Left lobe of liver (tissue), 2 donors: Measurements from ENCODE around the gene EPHA8. TPM values are rescaled to one million over a fixed set of nuclear protein-coding genes. Genes with fewer than 3 reads are reported as not detected.

Experiments
- ATAC-seq: fragments of 200-7000 bp; cut with Tn5 transposase; one replicate; pipeline ENCODE4 v1.9.1; 2020; ENCODE audit warnings: mild to moderate bottlenecking, moderate library complexity
- DNase-seq: peaks from one replicate; pipeline ENCODE4 v3.0.0-alpha.2; 2020; ENCODE audit warnings: low spot score
- total RNA-seq: library from RNA; stranded (reverse); gene quantifications from one replicate; pipeline ENCODE4 v1.2.1, GENCODE V29; 2021
- donor health status: DM: no; HTN: no; CAD: no; lungs with moderate emphysema.
- donor health status: DM: no; HTN: yes; CAD: no.

The EPHA8 gene
- total RNA-seq, 1 donor from 2014 or later, result not detected

DNA sequence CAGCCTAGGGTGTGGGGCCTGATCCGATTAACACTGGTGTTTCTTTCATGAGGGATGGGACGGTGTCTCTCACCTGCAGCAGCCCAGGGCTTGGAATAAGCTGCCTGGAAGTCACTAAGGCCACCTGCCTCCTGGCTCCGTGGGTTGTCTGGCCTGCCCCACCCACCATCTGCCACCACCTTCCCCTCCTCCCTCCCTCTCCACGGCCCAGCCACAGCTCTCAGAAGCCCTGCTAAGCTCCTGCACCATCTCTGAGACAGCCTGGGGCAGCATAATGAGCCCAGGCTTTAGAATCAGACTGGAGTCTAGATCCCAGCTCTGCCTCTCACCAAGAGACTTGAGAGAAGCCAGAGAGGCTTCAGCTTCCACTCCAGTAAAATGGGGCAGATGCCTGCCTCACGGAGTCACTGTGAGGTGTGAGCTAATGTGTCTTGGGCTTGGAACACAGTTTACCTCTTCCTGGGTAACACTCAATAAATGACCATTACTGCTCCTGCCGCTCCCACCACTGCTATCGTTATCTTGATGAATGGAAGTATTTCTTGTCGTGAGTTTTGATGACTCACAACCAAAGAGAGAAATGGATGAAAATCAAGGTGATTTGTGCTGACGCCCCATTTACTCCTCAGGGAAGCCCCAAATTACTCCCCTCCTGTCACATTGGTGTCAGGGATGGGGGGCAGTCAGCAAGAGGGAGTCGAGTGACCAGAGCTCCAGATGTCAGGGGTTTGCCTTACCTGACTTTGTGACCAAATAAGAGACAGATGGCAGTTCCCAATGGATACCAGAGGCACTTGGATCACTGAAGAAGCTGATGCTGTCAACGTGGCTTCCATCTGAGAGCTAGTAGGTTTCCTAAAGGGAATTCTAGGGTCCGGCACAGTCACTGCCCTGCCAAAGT, 49.6 kb downstream of the EPHA8 start:
- no peak for DNase-seq
- no peak for ATAC-seq

DNA sequence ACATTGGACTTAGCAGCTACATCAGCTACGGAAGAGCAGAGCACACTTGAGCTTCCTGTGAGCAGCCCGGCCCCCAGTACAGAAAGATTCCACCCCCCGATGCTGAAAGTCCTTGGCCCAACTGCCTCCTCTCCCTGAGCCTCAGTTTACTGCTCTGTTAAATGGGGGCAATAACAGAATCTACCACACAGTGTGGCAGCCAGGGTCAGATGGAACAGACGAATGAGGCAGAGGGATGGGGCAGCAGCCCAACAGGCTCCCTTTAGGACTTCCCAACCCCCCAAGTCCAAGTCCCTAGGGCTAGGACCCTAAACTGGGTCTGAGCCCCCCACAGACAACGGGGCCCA, 50.3 kb downstream of the EPHA8 start:
- no peak for ATAC-seq

DNA sequence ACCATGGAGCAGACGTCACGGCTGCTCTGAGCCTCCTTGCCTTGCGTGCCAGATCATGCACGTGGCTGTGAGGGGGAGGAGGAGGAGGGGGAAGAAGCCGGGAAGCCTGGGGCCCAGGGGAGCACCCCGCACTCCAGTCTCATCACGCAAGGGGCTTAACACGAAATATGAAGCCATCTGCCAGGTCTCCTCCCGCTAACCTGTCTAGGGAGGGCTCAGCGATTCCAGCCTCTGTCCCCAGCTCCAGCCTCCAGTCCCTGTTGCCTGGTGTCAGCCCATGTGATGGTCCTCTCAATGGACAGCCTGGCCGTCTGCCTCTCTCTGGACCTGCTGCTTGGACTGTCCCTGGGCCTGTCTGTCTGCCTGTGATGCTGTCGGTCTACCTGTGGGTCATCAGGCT, 50.7 kb downstream of the EPHA8 start:
- no peak for DNase-seq
- ATAC-seq, result no peak

More for the DNA sequence above, 50.3 kb downstream of the EPHA8 start:
- DNase-seq, result no peak

DNA sequence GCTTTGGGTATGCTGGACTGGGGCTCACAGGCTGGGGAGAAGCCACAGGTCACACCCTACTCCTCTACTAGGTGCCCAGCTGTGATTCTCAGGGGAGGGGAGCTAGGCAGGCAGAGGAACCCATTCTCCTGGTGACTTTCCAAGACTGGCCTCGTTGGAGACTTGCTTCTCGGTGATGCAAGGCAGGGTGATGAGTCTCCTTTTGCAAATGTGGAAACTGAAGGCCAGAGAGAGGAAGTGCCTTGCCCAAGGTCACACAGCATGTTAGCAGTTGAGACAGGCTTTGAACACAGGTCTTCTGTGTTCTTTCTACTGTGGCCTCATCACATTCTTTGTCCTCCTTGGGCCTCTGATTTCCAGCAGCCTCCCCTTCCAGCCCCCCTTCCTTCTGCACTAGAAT, 52.6 kb downstream of the EPHA8 start:
- no peak for ATAC-seq

DNA sequence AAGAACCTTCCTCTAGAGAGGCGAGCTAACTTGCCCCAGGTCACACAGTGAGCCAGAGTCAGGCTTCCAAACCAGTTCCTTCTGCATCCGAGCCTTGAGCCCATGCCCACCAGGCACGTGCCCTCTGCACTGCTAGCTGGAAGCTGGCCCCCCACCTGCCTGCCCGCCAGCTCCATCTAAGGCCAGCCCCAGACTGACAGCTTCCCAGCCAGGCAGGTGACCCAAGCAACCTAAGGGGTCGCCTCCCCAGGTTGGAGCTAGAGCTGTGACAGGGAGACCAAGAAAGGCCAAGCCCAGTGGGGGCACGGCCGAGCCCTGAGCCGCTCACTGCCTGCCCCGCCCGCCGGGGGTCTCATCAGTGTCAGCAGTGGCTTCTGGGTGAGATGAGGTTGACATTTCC, 53.3 kb downstream of the EPHA8 start:
- DNase-seq (no peak), ATAC-seq (no peak)

More for the DNA sequence above, 52.6 kb downstream of the EPHA8 start:
- no peak for DNase-seq

DNA sequence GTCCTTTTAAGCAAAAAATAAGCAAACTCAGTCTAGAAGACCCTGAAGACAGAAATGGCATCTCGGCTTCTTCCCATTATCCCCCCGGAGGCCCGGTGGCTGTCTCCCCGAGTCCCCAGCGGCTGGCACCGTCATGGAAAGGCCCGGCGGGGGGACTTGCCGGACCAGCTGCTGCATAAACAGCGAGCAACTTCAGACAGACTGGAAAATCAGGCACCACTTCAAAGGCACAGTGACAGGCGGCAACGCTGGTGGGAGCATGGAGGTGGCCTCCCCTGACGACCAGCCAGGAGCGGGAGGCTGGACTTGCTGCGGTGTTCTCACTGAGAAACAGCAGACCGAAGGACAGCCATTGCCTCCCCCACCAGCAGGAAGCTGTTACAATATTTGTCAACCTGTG, 54.8 kb downstream of the EPHA8 start:
- DNase-seq, result no peak
- no peak for ATAC-seq

DNA sequence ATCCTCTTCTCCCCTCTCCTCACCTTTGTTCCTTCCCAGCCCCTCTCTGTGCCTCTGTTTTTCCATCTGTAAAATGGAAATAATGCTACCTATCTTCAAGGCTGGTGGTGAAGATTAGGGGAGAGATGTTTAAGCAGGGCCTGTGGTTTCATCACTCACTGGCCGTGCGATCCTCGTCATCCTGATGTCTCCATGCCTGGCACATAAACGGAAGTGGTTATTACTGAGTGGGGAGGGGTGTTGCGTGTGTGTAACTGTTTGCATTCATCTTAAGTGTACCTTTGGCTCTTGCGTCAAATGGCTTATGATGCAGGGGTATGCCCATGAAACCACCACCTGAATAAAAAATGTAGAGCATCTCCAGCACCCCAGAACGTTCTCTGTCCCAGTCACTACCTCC, 56.0 kb downstream of the EPHA8 start:
- DNase-seq (no peak), ATAC-seq (no peak)

DNA sequence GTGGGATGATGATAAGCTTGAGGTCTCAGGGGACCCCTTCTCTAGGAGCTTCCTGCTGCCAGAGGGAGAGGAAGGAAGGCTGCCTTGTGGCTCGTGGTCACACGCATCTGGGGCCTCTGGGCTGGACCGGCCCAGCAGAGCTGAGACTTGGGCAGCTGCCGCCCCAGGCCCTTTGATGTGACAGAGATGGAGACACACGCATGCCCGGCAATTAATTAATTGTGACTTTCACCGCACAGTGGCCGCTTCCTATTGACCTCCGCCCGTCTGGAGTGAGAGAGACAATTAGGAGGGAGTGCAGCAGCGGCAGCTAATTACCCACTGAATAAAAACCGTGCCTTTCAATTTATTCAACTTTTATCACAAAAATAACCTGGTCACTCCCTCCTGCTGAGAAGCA, 56.5 kb downstream of the EPHA8 start:
- no peak for ATAC-seq
- DNase-seq, result no peak

DNA sequence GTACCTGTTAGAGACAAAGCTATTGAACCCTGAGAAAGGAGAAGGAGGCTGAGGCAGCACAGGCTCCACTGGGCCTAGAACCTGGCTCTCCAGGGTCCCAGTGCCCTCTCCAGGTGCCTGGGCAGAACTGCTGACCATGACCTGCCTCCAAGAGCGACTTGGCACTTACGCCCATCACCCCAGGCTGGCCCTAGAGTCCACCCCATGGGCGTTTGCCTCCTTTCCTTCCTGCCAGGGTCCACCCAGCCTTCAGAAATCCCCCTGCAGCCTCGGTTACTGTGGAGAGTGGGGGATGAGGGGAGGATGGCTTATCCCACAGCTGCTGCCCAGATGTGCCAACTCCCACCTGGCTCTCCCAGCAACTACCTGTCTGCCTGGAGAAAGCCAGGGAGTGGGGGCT, 58.5 kb downstream of the EPHA8 start:
- DNase-seq (no peak), ATAC-seq (no peak)

DNA sequence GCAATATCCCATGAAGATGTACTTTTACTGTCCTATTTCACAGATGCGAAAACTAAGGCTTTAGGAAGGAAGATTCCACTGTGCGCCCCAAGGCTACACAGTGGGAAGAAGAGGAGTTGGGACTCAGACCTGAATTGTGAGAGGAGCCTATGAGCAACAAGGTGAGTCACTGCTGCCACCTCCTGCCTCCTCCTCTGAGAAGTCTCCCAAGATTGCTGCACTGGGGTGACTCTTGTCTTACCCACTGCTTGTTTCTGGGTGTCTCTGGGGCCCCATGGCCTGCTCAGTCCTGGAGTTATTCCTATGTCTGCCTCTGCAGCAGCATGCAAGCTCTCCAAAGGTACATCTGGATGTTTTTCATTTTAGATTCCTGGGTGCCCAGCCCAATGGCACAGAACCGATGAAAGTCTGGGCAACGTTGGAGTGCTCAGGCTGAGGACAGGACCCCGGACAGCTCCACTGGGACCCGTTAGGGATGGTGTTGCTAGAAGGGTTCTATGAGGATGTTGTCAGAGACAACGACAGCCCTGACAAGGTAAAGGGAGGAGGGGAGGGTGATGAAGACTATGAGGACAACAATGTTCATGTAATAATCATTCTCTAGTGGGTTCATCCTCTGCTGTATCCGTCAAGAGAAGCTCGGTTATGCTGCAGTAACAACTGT, 62.1 kb downstream of the EPHA8 start:
- DNase-seq (no peak), ATAC-seq (no peak)

DNA sequence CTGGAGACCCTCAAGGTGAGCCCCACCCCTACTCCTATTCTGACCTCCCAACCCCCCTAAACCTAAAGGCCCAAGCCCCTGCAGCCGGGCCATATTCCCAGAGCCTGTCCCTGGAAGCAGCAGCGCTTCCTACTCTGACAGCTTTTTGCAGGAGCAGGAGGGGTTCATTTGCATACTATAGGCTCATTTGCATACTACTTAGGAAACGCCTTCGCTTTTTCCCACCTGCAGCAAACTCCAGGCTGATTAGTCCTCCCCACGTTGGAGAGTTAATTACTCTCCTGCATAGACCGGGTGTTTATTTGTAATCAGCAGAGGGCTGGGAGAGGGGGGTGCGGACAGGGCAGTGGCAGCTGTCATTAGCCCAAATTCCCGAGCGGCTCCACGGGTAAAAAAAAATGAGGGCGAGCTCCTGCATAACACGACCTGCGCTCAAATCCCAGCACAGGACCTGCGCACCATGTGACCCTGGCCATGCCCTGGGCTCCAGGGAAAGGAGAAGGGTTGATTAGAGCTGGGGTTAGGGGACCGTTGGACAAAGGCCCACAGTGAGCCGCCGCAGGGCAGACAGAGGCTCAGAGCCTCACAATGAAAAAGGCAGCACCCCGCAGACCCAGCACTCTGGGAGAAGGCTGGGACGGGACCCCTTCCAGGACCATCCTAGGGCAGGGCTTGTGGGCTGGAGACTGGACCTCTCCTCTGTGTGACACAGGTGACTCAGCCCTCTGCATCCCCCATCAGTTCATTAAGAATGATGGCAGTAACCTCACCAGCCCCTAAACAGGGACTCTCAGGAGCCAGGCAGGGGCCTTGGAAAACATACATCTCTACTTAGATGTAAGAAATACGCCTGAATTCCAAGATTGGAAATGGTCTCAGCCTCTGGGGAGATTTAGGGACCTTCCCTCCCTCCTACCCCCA, 63.2 kb downstream of the EPHA8 start:
- DNase-seq (no peak), ATAC-seq (no peak)

DNA sequence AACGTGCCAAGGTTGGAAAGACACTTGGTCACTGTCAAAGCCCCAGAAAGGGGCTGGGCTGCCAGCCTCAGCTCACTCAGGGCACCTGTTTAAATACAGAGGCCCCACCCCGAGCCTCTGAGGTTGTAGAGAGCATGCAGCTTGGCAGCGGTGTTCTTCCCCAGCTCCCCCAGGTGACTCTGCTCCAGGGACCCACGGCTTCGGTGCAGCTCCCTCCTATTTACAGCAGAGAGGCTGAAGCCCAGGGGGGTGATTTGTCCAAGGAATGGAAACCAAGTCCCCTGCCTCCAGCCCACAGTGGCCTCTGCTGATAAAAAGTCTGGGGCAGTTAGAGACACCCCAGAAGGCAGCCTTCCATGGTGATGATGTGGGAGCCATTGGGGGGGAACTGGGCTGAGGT, 64.0 kb downstream of the EPHA8 start:
- no peak for ATAC-seq
- DNase-seq, result no peak

DNA sequence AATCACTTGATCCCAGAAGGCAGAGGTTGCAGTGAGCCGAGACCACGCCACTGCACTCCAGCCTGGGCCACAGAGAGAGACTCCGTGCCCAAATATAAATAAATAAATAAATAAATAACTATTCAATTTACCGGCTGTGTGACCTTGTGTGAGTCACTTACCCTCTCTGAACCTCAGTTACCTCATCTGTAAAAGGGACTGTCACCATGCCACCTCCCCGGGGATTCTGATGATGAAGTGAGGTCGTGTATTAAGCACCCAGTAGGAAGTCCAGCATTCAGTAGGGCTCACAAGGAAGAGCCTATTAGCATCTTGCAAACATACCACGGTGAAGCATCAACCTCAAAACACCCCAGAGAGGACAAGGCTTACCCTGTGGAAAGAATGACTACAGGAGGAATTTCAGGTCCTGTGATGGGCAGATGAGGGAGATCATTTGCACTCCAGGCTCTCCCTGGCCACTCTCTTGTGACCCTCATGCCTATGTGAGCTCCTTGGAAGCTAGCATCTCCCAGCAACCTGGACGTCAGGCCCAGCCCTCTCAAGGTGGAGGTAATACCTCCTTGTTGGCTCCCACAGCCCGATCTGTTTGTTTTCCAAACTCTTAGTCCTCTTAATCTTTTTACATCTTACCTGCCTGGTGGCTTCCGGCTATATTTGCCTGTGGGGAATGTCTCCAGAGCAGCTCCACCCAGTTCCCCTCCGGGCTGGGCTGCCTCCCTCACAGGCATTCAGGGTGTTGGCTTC, 65.6 kb downstream of the EPHA8 start:
- ATAC-seq, result no peak
- no peak for DNase-seq

DNA sequence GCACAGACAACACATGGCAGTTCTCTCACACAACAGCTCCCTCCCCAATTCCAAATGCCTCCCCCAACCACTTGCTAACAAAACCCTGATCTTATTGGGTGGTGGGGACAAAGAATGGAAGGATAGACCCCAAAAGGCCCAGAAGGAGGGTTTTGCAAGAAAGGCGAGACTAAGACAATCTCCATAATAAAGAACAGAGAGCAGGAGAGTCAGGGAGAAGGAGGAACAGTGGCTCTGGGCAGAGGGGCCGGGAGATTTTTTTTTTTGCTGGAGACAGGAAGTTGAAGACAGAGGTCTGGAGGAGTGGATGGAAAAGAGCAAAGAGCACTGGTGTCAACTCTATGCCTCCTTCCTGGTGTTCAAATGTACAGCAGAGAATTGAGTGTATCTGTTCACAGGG, 66.6 kb downstream of the EPHA8 start:
- no peak for ATAC-seq
- DNase-seq, result no peak

DNA sequence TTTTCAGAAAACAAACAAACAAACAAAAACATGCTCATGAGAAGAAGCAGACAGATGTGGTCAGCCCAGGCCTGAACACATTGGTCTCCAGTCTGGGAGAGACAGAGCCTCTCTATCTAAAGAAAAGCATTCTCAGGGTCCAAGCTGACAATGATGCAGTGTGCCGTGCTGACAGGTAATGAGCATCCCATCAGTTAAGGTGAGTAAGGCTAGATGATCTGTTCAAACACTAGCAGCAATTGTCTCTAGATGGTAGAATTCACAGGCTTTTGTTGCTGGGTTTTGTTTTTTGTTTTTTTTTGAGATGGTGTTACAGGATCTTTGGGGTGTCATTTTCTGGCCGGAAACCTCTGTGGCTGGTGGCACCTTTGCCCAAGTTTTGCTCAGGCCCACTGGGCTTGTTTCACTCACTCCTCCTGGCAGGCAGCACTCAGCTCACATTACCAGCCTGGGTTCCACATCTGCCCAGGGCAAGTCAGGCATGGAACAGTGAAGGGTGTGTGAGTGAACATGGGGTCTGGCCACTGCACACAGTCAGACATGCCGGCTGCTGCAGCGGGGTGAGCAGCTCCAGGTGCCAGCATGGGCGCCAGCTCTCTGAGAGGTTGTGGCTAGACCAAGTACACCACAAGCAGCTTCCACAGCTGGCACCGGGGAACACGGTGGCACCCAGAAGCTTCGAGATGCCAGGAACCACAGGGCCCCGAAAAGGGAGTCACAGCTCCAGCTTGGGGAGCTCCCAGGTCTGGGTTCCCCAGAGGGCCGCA, 70.6 kb downstream of the EPHA8 start:
- ATAC-seq, result no peak

DNA sequence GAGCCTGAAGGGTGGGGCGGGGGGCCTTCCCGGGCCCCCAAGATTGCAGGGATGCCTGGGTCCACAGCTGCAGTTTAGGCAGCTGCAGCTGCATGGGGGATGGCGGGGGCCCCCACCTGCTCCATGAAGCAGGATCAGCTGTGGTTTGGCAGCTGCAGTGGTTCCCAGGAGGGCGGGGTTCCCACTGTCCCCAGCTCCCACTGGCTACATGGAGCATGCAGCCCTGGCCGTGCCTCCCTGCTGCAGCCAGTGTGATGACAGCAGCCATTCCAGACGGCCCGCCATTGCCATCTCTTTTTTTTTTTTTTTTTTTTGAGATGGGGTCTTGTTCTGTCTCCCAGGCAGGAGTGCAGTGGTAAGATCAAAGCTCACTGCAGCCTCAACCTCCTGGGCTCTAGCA, 72.1 kb downstream of the EPHA8 start:
- DNase-seq (no peak), ATAC-seq (no peak)

More for the DNA sequence above, 70.6 kb downstream of the EPHA8 start:
- no peak for DNase-seq

DNA sequence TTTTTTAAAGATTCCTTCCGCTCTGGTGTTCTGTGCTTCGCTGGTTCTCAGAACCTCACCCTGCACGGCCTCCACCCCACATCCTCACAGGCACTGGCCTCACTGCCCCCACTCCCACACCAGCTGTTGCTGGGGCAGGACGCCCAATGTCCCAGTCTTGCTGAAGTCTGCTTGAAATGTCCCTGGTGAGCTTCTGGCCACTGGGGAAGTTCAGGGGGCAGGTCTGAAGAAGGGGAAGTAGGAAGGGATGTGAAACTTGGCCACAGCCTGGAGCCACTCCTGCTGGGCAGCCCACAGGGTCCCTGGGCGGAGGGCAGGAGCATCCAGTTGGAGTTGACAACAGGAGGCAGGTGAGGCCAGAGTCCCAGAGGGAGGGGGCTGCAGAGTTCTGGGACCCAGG, 73.1 kb downstream of the EPHA8 start, which contains the start of gene C1QA:
TSS of gene C1QA (plus strand) at position 276 of the 400 bp plus-strand sequence. CDS start 989 bp downstream, outside the sequence.
- DNase-seq (no peak), ATAC-seq (peak; percentile 65)

DNA sequence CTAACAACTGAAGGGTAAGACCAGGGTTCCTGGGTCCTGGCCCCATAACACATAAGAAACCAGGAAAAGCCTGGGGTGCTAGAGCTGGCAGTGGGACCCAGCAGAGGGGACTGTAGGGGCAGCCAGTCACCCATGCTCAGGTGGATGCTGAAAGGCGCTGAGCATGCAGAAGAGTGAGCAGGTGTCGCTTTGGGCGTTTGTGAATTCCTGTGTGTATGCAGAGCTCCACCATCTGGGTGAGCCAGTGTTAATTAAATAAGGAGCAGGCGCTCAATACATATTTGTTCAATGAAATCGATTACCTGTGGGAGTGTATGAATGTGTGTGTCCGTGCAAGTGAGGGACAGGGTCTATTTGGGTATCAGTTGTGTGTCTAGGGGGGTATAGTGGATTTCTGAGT, 73.6 kb downstream of the EPHA8 start:
- no peak for DNase-seq

DNA sequence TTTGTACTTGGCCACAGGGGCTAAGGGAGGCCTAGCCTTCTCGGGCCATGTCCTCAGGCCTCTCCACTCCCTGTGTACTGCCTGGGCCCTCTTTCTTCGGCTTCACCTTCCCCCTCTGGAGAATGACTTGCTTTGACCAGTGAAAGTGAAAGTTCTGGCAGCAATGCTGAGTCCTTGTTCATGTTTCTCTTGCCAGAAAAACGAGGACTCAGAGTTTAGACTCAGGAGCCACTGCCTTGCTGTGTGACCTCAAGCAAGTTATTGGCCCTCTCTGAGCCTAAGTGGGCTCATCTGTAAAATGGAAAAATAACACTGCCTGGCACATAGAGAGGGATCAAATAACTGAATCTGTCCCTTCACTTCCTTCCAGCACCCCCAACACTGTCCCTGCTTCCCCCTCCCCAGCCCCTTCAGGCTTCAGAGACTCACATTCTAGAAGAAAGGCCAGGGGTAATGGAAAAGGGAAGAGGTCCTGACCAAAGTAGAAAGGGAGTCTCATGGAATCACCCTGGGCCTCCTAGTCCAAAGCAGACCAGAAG, 74.7 kb downstream of the EPHA8 start:
- DNase-seq (no peak), ATAC-seq (no peak)

More for the DNA sequence above, 73.6 kb downstream of the EPHA8 start:
- no peak for ATAC-seq
